Transverse colon (tissue), 4 donors: ENCODE data around the gene KLF13.

ENCODE experiments used
- CTCF ChIP-seq, 5 experiments: fragments of 200-600 bp in 3 of 5; fragments of 450-650 bp in 2 of 5; sonication (generic) in 3 of 5; IDR thresholded peaks; 1 replicate in 2 of 5; 2 replicates in 3 of 5; pipeline ENCODE4 v1.5.1; 2016 to 2017; ENCODE audit warnings: antibody characterized with exemption in 5 of 5, inconsistent platforms in 3 of 5, mild to moderate bottlenecking in 2 of 5, moderate library complexity in 1 of 5
- EP300 ChIP-seq: sonication (generic); formaldehyde crosslinking; IDR thresholded peaks from one replicate; pipeline ENCODE4 v1.6.1; 2017; ENCODE audit warnings: antibody characterized with exemption, low read depth
- POLR2AphosphoS5 ChIP-seq, 3 donors: sonication (generic); formaldehyde crosslinking; IDR thresholded peaks; one replicate each; pipeline ENCODE4 v1.6.1; 2016; ENCODE audit warnings: antibody characterized with exemption in 3 of 3

- TF ChIP-seq CTCF (IDR thresholded peaks at IDR 0.05) (no peak), POLR2AphosphoS5 (IDR thresholded peaks at IDR 0.05) (no peak), EP300 (no peak)
Measured at GRCh38 chr15:31305796-31306425, 20.7 kb upstream of the KLF13 start.
